HG03558 (cell line): ENCODE measurements around the gene CHRNB2.

Experiments used
- ATAC-seq: cut with Tn5 transposase; IDR thresholded peaks from one replicate; pipeline ENCODE4 v1.9.1; 2021; ENCODE audit warnings: moderate number of reproducible peaks; ENCODE audit not compliant: unreplicated experiment; ENCODE audit errors: extremely low read depth

CHRNB2 gene

GRCh38 chr1:154552036-154552435 lies 15.5 kb upstream of the CHRNB2 start:
- ATAC-seq, result no peak

DNA sequence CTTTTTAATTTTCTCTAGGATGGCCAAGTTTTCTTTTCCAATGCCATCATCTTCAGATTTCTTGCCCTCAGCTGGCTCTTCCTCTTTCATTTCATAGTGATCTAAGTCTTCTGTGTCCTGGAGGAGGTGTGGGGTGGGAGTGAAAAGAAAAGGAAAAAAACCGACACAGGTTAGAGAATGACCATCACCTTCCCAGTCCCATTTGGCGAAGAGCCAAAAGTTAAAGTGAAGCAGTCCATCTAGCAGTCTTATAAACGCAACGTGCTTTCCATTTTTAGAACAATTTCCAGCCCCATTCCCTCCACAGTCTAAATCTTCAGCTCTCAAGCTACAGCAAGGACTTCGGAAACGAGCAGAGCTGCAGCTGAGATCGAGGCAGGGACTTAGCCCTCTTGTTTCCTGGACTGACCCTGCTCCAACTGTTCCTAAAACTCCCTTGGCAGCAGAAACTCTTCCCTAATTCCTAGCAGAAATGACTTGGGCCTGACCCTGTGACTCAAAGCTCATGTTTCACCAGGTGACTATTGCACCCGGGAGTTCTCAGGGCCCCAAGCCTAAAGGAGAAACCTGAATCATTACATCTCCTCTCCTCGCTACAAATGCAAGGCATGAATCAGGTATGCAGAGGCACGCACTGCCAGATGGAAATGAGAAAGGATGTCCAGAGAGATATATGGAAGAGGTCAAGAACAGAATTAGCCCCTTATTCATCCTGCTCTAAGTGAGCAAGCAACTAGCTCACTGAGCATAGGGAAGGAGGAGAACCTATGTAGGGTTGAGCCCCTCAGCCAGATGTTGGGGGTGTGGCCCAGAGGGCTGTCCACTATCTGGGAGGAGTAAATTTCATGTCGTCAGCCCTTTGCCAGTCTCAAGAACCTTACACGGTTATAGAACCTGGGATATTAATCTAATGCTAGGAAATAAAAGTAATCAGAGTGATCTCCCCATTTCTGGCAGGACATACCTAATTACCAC lies 14.2 kb upstream of the CHRNB2 start:
- ATAC-seq, result no peak

DNA sequence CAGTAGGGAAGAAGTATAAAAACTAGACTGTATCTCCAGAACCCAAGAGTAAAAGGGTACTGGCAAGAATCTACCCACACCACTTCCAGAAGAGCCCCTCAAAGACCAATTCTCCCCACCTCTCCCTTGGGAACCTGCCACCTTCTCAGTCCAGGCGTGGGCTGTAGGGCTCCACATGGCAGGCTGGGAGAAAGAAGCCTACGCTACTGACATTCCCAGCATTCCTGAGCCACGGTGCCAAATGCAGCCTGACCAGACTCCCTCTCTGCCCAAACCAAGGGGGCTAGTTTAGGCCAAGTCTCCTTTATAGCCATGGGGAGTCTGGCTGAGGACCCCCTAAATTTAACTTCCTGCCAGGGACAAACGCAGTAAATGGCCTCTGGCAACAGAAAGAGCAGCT lies 11.2 kb upstream of the CHRNB2 start:
- no peak for ATAC-seq

DNA sequence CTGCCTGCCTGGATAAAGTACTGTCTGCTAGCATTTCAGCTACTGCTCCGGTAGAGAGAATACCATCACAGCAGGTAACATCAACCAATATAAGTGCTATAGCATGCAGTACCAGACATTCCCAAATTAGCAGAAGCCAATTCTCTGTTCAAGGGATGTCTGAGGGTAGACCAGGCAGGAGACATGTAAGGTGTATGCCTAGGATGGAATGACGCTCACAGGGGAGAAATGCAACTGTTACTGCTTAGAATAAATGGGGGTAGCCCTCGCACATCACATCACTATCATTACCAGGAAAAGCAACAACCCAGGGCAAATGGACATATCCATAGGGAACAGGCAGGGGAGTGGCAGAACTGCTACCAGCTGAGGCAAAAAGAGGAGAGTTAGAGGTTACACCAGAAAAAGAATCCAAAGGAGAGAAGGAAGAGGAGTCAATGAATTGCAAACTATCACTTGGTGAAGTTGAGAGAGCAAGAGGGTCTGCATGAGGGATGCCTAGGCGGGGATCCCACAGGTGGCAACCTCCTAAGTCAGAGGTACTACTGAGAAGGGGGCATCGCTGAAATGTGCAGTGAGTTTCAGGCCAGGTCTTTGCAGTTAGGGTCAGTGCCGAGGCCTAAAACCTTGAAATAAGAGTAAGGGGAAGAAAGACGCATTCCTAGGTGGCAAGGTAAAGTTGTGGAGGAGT lies 10.2 kb upstream of the CHRNB2 start:
- no peak for ATAC-seq

DNA sequence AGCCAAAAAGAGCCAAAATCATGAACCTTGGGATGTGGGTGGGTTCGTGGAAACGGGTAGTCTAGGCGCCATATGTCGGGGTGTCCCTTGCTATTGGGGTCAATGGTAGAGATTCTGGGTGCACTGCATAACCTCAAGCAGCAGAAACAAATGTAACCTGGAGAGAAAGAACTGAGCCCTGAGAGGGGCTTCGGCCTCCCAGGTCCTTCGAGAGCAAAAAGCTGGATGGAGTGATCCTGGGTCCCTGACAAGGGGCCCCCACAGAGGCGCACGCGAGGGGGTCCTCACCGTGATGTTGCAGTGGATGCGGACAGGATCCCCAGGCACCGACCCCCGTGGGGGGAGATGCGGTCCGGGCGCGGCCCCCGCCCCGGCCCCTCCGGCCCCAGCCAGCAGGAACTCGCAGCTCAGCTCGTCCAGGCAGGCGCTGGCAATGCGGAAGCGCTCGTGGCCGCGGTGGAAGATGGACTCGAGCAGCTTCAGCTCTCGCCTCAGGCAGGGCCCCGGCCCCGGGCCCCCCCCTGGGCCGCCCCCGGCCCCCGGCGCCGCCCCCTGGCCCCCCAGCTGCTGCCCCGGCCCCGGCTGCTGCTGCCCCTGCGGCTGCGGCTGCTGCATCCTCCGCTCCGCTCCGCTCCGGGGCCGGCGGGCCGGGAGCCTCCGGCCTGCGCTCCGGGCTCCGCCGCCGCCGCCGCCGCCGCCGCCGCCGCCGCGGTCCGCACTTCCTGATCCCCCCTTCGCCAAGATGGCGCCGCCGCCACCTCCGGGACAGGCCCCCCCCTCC lies 9.4 kb upstream of the CHRNB2 start, which contains the start of gene UBE2Q1:
TSS of gene UBE2Q1 (minus strand) at position 724 of the 781 bp plus-strand sequence. CDS start at position 615, 109 bp downstream.
- no peak for ATAC-seq

DNA sequence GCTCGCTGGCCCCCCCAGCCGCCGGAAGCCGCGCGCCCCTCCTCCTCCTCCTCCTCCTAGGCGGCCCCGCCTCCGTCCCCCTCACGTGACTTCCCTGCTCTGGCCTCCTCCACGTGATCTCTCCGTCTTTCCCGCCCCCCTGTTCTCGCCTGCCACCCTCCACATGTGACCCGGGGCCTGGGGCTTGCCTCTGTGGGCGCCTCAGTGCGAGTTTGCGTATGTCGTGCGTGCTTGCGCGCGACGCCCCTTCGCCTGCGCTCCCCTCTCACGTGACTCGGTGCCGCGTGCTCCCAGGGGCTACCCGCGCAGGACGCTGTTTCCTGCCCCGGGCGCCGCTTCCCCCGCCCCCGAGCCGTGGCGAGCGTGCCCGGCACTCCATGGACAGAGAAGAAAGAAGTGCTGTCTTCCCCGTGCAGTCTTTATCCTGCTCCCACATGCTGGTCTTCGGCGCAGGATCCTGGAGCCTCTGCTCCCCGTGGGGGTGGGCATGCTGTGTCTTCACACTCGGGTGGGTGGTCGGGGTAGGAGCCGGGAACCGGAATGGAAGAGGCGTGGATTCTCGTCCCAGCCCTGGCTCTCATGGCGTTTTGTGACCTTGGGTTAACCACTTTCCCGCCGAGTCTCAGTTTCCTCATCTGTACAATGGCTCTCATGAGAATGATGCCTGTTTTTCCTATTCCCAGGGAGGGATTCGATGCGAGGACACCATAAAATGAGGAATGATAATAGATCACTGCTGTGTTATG lies 8.7 kb upstream of the CHRNB2 start:
- peak; percentile 69 for ATAC-seq

- ATAC-seq, result no peak
Measured at GRCh38 chr1:154559466-154560044, 8.0 kb upstream of the CHRNB2 start.

- ATAC-seq, result no peak
Measured at GRCh38 chr1:154565876-154566275, 1.7 kb upstream of the CHRNB2 start.

DNA sequence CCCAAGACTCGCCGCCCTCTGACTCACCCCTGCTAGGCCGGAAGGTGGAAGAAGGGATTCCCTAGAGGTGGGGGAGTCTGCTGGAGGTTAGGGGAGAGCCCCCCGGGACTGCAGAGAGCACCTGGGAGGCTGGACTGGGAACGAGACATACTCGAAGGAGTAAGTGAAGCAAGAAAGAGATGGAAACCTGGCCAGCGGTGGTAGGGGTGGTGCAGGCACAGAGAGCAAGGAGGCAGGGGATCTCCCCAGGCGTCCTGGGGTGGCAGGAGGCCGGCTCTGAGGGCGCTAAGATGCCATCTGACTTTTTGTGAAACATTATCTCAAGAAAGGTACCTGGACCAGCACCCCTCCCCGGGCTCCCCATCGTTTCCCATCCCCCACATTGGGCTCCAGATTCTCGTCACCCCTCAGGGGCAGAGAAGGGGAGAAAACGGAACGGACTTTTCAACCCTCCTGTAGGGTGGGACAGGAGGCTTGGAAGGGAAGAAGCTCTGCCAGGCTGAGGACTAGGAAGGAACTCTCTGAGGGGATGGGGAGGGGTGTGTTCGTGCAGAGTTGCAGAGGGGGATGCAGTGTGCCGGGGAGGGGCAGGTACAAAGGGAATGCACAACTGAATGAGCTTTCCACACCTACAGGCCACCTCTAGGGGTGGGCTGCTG lies 708 bp downstream of the CHRNB2 start:
- ATAC-seq, result no peak

- no peak for ATAC-seq
Measured at GRCh38 chr1:154571244-154571963, 3.8 kb downstream of the CHRNB2 start.

GRCh38 chr1:154571964-154572288 lies 4.3 kb downstream of the CHRNB2 start:
- no peak for ATAC-seq

DNA sequence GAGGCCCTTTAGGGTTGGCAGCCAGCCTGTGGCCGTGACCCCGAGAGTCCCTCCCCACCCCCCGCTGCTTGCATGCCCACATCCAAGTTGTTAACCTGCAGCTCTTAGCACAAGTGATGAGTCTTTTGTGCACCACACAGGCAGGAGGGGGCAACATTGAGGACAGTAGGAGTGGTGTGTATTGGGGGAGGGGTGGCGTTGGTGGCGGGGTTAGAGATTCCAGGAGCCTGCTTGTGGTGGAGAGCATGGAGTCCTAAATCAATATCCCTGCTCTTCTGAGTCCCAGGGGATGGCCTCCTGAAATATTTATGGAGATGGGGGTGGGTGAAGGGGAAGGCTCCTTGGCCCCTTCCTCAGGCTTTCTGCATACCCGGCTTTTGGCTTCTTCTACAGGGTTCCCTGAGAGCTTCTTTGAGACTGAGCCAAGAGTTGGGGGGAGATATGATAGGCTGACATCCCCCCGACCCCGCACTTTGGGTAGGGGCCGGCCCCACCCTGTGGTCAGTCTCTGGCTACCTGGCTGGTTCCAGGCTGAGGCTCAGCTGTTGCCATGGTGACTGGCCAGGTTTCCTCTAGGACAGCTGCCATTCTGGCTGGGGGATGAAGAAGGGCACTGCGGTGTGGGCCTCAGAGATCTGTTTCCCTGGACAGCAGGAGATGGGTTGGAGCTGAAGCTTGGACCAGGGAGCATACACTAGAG lies 5.0 kb downstream of the CHRNB2 start:
- no peak for ATAC-seq

- no peak for ATAC-seq
Measured at GRCh38 chr1:154573168-154573510, 5.6 kb downstream of the CHRNB2 start.

DNA sequence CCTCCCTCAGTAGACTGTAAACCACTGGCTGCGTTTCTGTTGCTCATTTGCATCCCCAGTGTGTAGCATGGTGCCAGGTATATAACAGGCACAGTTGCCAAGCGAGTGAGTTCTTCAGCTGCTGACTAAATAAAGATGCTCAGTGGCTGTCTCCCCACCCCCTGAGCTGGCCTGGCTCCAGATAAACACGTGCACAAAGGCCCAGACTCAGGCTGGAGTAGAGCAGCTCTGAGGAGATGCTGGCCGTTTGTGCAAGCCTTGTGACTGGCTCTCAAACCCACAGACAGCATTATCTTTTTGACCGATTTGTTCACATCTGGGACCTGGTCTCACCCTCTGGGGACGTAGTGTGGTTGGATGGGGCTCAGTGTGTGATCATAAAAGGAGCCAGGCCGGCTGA lies 7.1 kb downstream of the CHRNB2 start:
- ATAC-seq, result no peak

GRCh38 chr1:154575147-154575927 lies 7.8 kb downstream of the CHRNB2 start:
- no peak for ATAC-seq

DNA sequence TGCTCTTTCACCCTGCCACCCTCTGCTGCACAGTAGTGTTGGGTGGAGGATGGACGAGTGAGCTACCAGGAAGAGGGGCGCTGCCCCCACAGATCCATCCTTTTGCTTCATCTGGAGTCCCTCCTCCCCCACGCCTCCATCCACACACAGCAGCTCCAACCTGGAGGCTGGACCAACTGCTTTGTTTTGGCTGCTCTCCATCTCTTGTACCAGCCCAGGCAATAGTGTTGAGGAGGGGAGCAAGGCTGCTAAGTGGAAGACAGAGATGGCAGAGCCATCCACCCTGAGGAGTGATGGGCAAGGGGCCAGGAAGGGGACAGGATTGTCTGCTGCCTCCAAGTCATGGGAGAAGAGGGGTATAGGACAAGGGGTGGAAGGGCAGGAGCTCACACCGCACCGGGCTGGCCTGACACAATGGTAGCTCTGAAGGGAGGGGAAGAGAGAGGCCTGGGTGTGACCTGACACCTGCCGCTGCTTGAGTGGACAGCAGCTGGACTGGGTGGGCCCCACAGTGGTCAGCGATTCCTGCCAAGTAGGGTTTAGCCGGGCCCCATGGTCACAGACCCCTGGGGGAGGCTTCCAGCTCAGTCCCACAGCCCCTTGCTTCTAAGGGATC lies 8.5 kb downstream of the CHRNB2 start:
- no peak for ATAC-seq
